Measurements from ENCODE around the gene EPM2AIP1.

Gene EPM2AIP1

GRCh38 chr3:36973139-36973538 is 19.8 kb downstream of the EPM2AIP1 start:
- H2BK15ac ChIP-seq (ENCODE audit: low read length), result no peak overlapping the region
- no CpG with 5 or more reads among the region's 1 CpG for WGBS, 2 donors (ENCODE audit: extremely low coverage in 2 of 2, insufficient read length in 2 of 2, insufficient replicate concordance in 1 of 2)
- no peak overlapping the region for H2AFZ ChIP-seq (ENCODE audit: low read length)
- H4K91ac ChIP-seq (ENCODE audit: low read depth, low read length, poor library complexity), result no peak overlapping the region
- H3K79me1 ChIP-seq (ENCODE audit: low read depth, low read length), result no peaks in the 10 kb centered on the region
- H3K27me3 ChIP-seq (ENCODE audit: control insufficient read depth in 3 of 3, insufficient read depth in 3 of 3, low read depth in 1 of 3, low read length in 3 of 3), result no peaks in the 10 kb centered on the region
- no peak for DNase-seq (ENCODE audit: low spot score)
- H3K14ac ChIP-seq (ENCODE audit: low read length), result no peak overlapping the region
- peaks cover 0 to 3% of the 10 kb centered on the region in 2 donors for H3K36me3 ChIP-seq (replicated peaks in 1 of 2; ENCODE audit: control insufficient read depth in 2 of 2, insufficient read depth in 2 of 2, low read length in 2 of 2)
- no peak overlapping the region for H3K4me2 ChIP-seq (ENCODE audit: insufficient read depth, low read length, poor library complexity, severe bottlenecking)
- no peak overlapping the region for H3K27ac ChIP-seq (replicated peaks; ENCODE audit: low read length)
- H3K23ac ChIP-seq (ENCODE audit: low read depth, low read length, poor library complexity), result no peak overlapping the region
- H2AK5ac ChIP-seq (ENCODE audit: low read depth, low read length), result no peak overlapping the region
- no peak overlapping the region for H3K4ac ChIP-seq (ENCODE audit: low read length)
- no peak overlapping the region for H2BK12ac ChIP-seq (ENCODE audit: low read length)
- H2BK120ac ChIP-seq (ENCODE audit: low read depth, low read length), result no peak overlapping the region
- peaks cover 0 to 4% of the 10 kb centered on the region in 2 donors for H3K9me3 ChIP-seq (replicated peaks in 1 of 2; ENCODE audit: control insufficient read depth in 2 of 2, insufficient read depth in 1 of 2, low read depth in 1 of 2, low read length in 2 of 2)
- H3K9ac ChIP-seq (ENCODE audit: low read depth, low read length, poor library complexity), result no peak overlapping the region
- H2BK5ac ChIP-seq (ENCODE audit: low read length), result no peak overlapping the region
- H3K4me1 ChIP-seq (ENCODE audit: control insufficient read depth in 2 of 2, insufficient read depth in 1 of 2, low read depth in 1 of 2, low read length in 2 of 2), result peaks cover 6 to 15% of the 10 kb centered on the region in 2 donors
- no peak overlapping the region for H3K18ac ChIP-seq (ENCODE audit: low read length)
- no peak overlapping the region for H3K4me3 ChIP-seq (ENCODE audit: low read length in 2 of 2)
- no peak overlapping the region for H4K8ac ChIP-seq (ENCODE audit: low read depth, low read length)

- H4K8ac ChIP-seq (ENCODE audit: low read depth, low read length), result no peak overlapping the region
- H3K9me3 ChIP-seq (replicated peaks in 1 of 2; ENCODE audit: control insufficient read depth in 2 of 2, insufficient read depth in 1 of 2, low read depth in 1 of 2, low read length in 2 of 2), result peaks cover 0 to 4% of the 10 kb centered on the region in 2 donors
- H3K36me3 ChIP-seq (replicated peaks in 1 of 2; ENCODE audit: control insufficient read depth in 2 of 2, insufficient read depth in 2 of 2, low read length in 2 of 2), result peaks cover 0 to 3% of the 10 kb centered on the region in 2 donors
- H2BK12ac ChIP-seq (ENCODE audit: low read length), result no peak overlapping the region
- no peak overlapping the region for H2BK15ac ChIP-seq (ENCODE audit: low read length)
- no peak overlapping the region for H2BK5ac ChIP-seq (ENCODE audit: low read length)
- no CpG with 5 or more reads among the region's 2 CpGs for WGBS, 2 donors (ENCODE audit: extremely low coverage in 2 of 2, insufficient read length in 2 of 2, insufficient replicate concordance in 1 of 2)
- H3K18ac ChIP-seq (ENCODE audit: low read length), result no peak overlapping the region
- H3K4ac ChIP-seq (ENCODE audit: low read length), result no peak overlapping the region
- no peak for DNase-seq (ENCODE audit: low spot score)
- H4K91ac ChIP-seq (ENCODE audit: low read depth, low read length, poor library complexity), result no peak overlapping the region
- H3K14ac ChIP-seq (ENCODE audit: low read length), result no peak overlapping the region
- no peak overlapping the region for H2BK120ac ChIP-seq (ENCODE audit: low read depth, low read length)
- H2AK5ac ChIP-seq (ENCODE audit: low read depth, low read length), result no peak overlapping the region
- H2AFZ ChIP-seq (ENCODE audit: low read length), result no peak overlapping the region
- peaks cover 6 to 15% of the 10 kb centered on the region in 2 donors for H3K4me1 ChIP-seq (ENCODE audit: control insufficient read depth in 2 of 2, insufficient read depth in 1 of 2, low read depth in 1 of 2, low read length in 2 of 2)
- H3K4me2 ChIP-seq (ENCODE audit: insufficient read depth, low read length, poor library complexity, severe bottlenecking), result no peak overlapping the region
- no peak overlapping the region for H3K4me3 ChIP-seq (ENCODE audit: low read length in 2 of 2)
- no peaks in the 10 kb centered on the region for H3K27me3 ChIP-seq (ENCODE audit: control insufficient read depth in 3 of 3, insufficient read depth in 3 of 3, low read depth in 1 of 3, low read length in 3 of 3)
- no peaks in the 10 kb centered on the region for H3K79me1 ChIP-seq (ENCODE audit: low read depth, low read length)
- H3K23ac ChIP-seq (ENCODE audit: low read depth, low read length, poor library complexity), result no peak overlapping the region
- no peak overlapping the region for H3K27ac ChIP-seq (replicated peaks; ENCODE audit: low read length)
- no peak overlapping the region for H3K9ac ChIP-seq (ENCODE audit: low read depth, low read length, poor library complexity)
Measured at GRCh38 chr3:36972163-36972562, 20.8 kb downstream of the EPM2AIP1 start.

GRCh38 chr3:36969540-36970432 is 23.1 kb downstream of the EPM2AIP1 start:
- Histone ChIP-seq H3K36me3 (replicated peaks in 1 of 2; ENCODE audit: control insufficient read depth in 2 of 2, insufficient read depth in 2 of 2, low read length in 2 of 2) (no peaks in the 10 kb centered on the region), H4K8ac (ENCODE audit: low read depth, low read length) (no peak overlapping the region), H3K4me2 (ENCODE audit: insufficient read depth, low read length, poor library complexity, severe bottlenecking) (peak overlapping the region; percentile 37), H2AFZ (ENCODE audit: low read length) (peak overlapping the region; percentile 81), H3K23ac (ENCODE audit: low read depth, low read length, poor library complexity) (no peak overlapping the region), H4K91ac (ENCODE audit: low read depth, low read length, poor library complexity) (no peak overlapping the region), H3K18ac (ENCODE audit: low read length) (peak overlapping the region; percentile 64), H3K9ac (ENCODE audit: low read depth, low read length, poor library complexity) (no peak overlapping the region), H3K14ac (ENCODE audit: low read length) (no peak overlapping the region), H2BK15ac (ENCODE audit: low read length) (no peak overlapping the region), H2BK120ac (ENCODE audit: low read depth, low read length) (no peak overlapping the region), H3K27ac (replicated peaks; ENCODE audit: low read length) (peak overlapping the region; percentile 86), H2BK5ac (ENCODE audit: low read length) (no peak overlapping the region), H3K9me3 (replicated peaks in 1 of 2; ENCODE audit: control insufficient read depth in 2 of 2, insufficient read depth in 1 of 2, low read depth in 1 of 2, low read length in 2 of 2) (no peaks in the 10 kb centered on the region), H3K27me3 (ENCODE audit: control insufficient read depth in 3 of 3, insufficient read depth in 3 of 3, low read depth in 1 of 3, low read length in 3 of 3) (no peaks in the 10 kb centered on the region), H2BK12ac (ENCODE audit: low read length) (no peak overlapping the region), H3K79me1 (ENCODE audit: low read depth, low read length) (no peaks in the 10 kb centered on the region), H2AK5ac (ENCODE audit: low read depth, low read length) (no peak overlapping the region), H3K4ac (ENCODE audit: low read length) (no peak overlapping the region), H3K4me3 (ENCODE audit: low read length in 2 of 2) (no peak overlapping the region), H3K4me1 (ENCODE audit: control insufficient read depth in 2 of 2, insufficient read depth in 1 of 2, low read depth in 1 of 2, low read length in 2 of 2) (peaks cover 6 to 15% of the 10 kb centered on the region in 2 donors)
- WGBS, 2 donors (ENCODE audit: extremely low coverage in 2 of 2, insufficient read length in 2 of 2, insufficient replicate concordance in 1 of 2), result no CpG with 5 or more reads among the region's 4 CpGs
- peak; percentile 79 for DNase-seq (ENCODE audit: low spot score)

GRCh38 chr3:36969085-36969484 is 23.8 kb downstream of the EPM2AIP1 start:
- no peak overlapping the region for H3K14ac ChIP-seq (ENCODE audit: low read length)
- no peaks in the 10 kb centered on the region for H3K36me3 ChIP-seq (replicated peaks in 1 of 2; ENCODE audit: control insufficient read depth in 2 of 2, insufficient read depth in 2 of 2, low read length in 2 of 2)
- no peak overlapping the region for H3K4ac ChIP-seq (ENCODE audit: low read length)
- no peak overlapping the region for H2BK5ac ChIP-seq (ENCODE audit: low read length)
- H2AK5ac ChIP-seq (ENCODE audit: low read depth, low read length), result no peak overlapping the region
- peaks cover 6 to 15% of the 10 kb centered on the region in 2 donors for H3K4me1 ChIP-seq (ENCODE audit: control insufficient read depth in 2 of 2, insufficient read depth in 1 of 2, low read depth in 1 of 2, low read length in 2 of 2)
- H2BK15ac ChIP-seq (ENCODE audit: low read length), result no peak overlapping the region
- no peaks in the 10 kb centered on the region for H3K79me1 ChIP-seq (ENCODE audit: low read depth, low read length)
- no peak overlapping the region for H4K91ac ChIP-seq (ENCODE audit: low read depth, low read length, poor library complexity)
- no peak overlapping the region for H3K23ac ChIP-seq (ENCODE audit: low read depth, low read length, poor library complexity)
- H3K18ac ChIP-seq (ENCODE audit: low read length), result peak overlapping the region; percentile 64
- no peak overlapping the region for H3K9ac ChIP-seq (ENCODE audit: low read depth, low read length, poor library complexity)
- DNase-seq (ENCODE audit: low spot score), result no peak
- no peaks in the 10 kb centered on the region for H3K9me3 ChIP-seq (replicated peaks in 1 of 2; ENCODE audit: control insufficient read depth in 2 of 2, insufficient read depth in 1 of 2, low read depth in 1 of 2, low read length in 2 of 2)
- H4K8ac ChIP-seq (ENCODE audit: low read depth, low read length), result no peak overlapping the region
- no peak overlapping the region for H3K4me3 ChIP-seq (ENCODE audit: low read length in 2 of 2)
- no peak overlapping the region for H3K4me2 ChIP-seq (ENCODE audit: insufficient read depth, low read length, poor library complexity, severe bottlenecking)
- H2BK12ac ChIP-seq (ENCODE audit: low read length), result no peak overlapping the region
- peak overlapping the region; percentile 81 for H2AFZ ChIP-seq (ENCODE audit: low read length)
- no peak overlapping the region for H2BK120ac ChIP-seq (ENCODE audit: low read depth, low read length)
- peak overlapping the region; percentile 86 for H3K27ac ChIP-seq (replicated peaks; ENCODE audit: low read length)
- no CpG with 5 or more reads among the region's 4 CpGs for WGBS, 2 donors (ENCODE audit: extremely low coverage in 2 of 2, insufficient read length in 2 of 2, insufficient replicate concordance in 1 of 2)
- no peaks in the 10 kb centered on the region for H3K27me3 ChIP-seq (ENCODE audit: control insufficient read depth in 3 of 3, insufficient read depth in 3 of 3, low read depth in 1 of 3, low read length in 3 of 3)
